AG08395 (cell line): ENCODE data around the gene TLX3.
"Not testable (repeated sequence)": the region's sequence is repeated elsewhere in the genome, so short reads cannot be mapped to it uniquely, and the experiment has no call there.

Source experiments
- DNase-seq: peaks from one replicate; pipeline ENCODE4 v3.0.0; 2012; ENCODE audit warnings: mixed read lengths, low spot score

TLX3 gene

GRCh38 chr5:171323806-171324632 is 15.0 kb downstream of the TLX3 start:
- DNase-seq, result no peak

- DNase-seq, result no peak
Measured at GRCh38 chr5:171330021-171330420, 21.0 kb downstream of the TLX3 start.

DNA sequence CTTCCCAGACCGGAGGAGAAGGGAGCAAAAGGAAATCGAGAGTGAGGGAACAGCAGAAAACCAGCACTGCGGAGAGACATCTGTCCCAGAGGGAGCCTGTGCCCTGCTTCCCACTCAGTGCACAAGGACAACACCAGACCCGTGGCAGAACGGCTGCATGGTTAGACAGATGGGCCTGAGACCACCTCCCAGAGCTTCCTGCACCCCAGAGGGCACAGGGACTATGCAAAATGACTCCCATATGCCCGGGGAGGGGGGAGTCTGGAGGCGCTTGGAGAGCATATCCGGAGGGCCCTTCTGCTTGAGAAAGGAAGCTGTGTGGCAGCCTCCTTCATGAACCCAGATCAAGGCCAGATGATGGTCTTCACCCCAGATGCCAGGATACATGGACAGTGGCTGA is 26.6 kb downstream of the TLX3 start:
- no peak for DNase-seq

GRCh38 chr5:171336521-171337209 is 27.6 kb downstream of the TLX3 start:
- peak; percentile 35 for DNase-seq

- no peak for DNase-seq
Measured at GRCh38 chr5:171337210-171337569, 28.1 kb downstream of the TLX3 start.

DNA sequence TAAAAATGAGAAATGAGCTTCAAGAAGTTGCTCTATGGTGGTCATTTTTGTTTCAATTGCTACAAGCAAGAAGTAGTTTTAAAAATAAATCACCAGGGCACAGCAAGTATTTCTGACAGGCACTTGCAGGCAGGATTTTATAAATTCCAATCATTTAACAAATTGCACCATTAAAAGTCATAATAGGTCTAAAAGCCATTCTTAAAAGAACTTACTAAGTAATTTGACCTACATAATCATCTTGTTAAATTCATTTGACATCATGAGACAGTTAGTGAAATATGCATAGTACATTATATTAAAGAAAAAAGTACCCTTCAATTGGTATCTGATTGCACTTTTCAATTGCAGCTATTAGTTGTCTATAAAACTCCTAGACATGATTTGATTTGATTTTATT is 31.0 kb downstream of the TLX3 start:
- DNase-seq, result no peak

- DNase-seq, result no peak
Measured at GRCh38 chr5:171340491-171340890, 31.4 kb downstream of the TLX3 start.

DNA sequence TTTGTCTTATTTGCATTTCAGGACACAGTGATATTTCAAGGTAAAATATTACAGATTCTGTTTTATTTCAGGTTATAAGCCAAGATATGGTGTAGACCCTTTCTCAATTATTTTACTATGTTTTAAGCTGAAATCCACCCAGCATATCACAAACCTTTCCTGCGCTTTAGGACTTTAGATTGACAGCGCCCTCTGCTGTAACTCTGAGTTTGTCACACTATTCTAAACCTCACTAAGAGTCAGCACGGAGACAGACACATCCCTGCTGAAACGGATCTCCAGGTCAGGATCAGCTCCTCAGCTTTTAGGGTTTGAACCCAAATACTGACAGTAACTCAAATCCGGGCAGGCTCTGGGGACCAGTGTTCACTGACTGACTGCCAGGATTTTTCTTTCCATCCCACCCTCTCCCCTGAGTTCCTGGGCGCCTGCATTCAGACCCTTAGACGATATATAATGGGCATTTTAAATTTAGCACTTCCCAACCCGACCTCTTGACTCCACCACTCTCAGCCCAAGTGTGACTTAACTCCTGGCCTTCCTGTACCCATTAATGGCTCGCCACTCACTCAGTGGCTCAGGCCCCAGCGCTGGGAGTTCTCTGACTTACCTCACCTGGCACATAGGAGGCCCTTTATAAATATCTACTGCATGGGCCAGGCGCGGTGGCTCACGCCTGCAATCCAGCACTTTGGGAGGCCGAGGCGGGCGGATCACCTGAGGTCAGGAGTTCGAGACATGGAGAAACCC is 33.5 kb downstream of the TLX3 start:
- DNase-seq, result peak; percentile 44

DNA sequence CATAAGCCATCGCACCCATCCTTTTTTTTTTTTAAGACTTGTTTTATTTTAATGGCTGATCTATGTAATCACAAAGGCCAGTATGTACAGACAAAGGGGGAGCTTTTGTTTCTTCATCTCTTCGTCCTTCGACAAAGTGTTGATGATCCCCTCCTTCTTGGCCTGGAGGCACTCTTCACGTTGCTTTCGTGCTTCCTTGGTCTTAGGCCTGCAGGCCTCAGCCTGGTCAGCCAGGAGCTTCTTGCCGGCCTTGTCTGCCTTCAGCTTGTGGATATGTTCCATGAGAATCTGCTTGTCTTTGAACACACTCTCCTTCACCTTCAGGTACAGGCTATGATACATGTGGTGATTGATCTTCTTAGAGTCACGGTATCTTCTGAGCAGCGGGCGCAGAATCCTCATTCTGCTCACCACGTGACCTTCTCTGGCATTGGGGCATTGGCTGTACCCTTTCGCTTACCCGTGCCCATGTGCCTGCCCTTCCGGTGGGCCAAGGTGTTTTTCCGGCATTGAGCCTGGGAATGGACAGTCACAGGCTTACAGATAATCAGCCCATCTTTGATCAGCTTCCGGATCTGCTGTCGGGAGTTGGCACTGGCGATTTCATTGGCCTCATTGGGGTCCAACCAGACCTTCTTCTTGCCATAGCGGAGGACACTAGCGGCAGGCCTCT is 36.0 kb downstream of the TLX3 start:
- no peak for DNase-seq

DNA sequence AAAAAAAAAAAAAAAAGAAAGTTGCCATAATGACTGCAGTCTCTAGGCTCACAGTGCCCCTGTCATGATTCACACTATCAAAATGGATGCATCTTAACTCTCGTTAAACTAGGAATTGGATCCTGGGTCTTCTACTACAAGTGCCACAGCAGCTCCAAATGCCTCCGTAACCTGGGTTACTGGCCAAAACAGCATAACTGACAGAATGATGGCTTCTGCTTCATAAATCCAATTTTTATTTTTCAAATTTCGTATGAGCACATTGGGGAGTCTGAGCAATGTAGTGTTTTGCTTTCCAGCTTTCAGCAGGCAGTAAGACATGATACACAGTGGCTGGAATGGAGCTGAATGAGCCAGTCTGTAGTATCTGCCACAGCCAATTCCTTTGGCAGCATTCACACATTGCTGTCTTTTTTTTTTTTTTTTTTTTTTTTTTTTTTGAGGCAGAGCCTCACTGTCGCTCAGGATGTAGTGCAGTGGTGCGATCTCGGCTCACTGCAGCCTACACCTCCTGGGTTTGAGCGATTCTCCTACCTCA is 42.6 kb downstream of the TLX3 start:
- DNase-seq, result no peak

- DNase-seq, result no peak
Measured at GRCh38 chr5:171355302-171355724, 46.3 kb downstream of the TLX3 start.

- DNase-seq, result no peak
Measured at GRCh38 chr5:171357843-171358242, 48.8 kb downstream of the TLX3 start.

- not testable (repeated sequence) for DNase-seq
Measured at GRCh38 chr5:171361151-171361550, 52.1 kb downstream of the TLX3 start.
